ENCODE data around the gene SPDYE3.

DNA sequence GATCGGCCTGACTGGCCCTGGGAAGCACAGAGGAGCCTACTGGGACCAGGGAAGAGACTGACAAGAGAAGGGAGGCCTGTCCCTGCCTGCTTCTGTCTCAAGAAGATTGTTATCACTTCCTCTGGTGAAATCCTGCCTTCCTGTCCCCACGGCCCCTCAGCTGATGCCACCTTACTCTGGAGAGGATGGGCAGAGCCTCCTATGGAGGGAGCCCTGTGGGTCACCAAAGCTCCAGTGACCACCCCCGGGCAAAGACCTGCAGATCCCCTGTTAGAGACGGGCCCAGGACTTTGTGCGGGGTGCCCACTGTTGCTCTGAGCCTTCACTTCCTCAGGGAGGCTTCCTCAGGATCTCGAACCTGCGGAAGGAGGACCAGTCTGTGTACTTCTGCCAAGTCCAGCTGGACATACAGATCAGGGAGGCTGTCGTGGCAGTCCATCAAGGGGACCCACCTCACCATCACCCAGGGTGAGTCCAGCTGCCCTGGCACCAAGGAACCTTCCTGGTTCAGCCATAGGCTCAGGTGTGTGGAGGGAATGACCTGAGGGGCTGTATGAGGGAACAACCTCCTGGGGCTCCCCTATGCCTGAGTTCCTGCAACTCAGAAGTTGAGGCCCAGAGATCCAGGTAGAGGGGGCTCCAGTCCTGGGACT lies 49.0 kb downstream of the SPDYE3 start:
- TF ChIP-seq CTCF (IDR thresholded peaks at IDR 0.05), result no peak
- TF ChIP-seq POLR2A (IDR thresholded peaks at IDR 0.05), result no peak
- TF ChIP-seq EP300 (IDR thresholded peaks at IDR 0.05), result no peak

All from stomach (tissue), 4 donors.